Liver (tissue), 3 donors: Measurements from ENCODE around the gene MOV10L1.

ENCODE experiments used
- CTCF ChIP-seq: fragments of 150-350 bp; IDR thresholded peaks from 2 replicates; pipeline ENCODE4 v1.5.1; 2017; ENCODE audit warnings: improper control_type of control experiment, low read depth, low read length; ENCODE audit not compliant: missing input control
- FOXA1 ChIP-seq: IDR thresholded peaks from 2 replicates; pipeline ENCODE4 v1.6.1; 2016; ENCODE audit warnings: antibody characterized with exemption
- GABPA ChIP-seq, 2 donors: IDR thresholded peaks in 1 of 2; conservative IDR thresholded peaks in 1 of 2; 2 replicates each; pipeline ENCODE4 v1.6.1; 2016; ENCODE audit warnings: antibody characterized with exemption in 2 of 2, mild to moderate bottlenecking in 1 of 2, moderate library complexity in 1 of 2
- REST ChIP-seq: IDR thresholded peaks from 2 replicates; pipeline ENCODE4 v1.6.1; 2016; ENCODE audit warnings: antibody characterized with exemption, mild to moderate bottlenecking
- RXRA ChIP-seq, 2 donors: IDR thresholded peaks; 2 replicates each; pipeline ENCODE4 v1.6.1; 2017 to 2018; ENCODE audit warnings: antibody characterized with exemption in 2 of 2, mild to moderate bottlenecking in 1 of 2
- SP1 ChIP-seq: IDR thresholded peaks from 2 replicates; pipeline ENCODE4 v1.6.1; 2018; ENCODE audit warnings: antibody characterized with exemption, mild to moderate bottlenecking
- YY1 ChIP-seq: IDR thresholded peaks from 2 replicates; pipeline ENCODE4 v1.6.1; 2016; ENCODE audit warnings: antibody characterized with exemption, mild to moderate bottlenecking
- donor health status: healthy.
- donor health status: healthy.

GRCh38 chr22:50112151-50113118 is 22.6 kb downstream of the MOV10L1 start:
- no peak for TF ChIP-seq RXRA (IDR thresholded peaks at IDR 0.05)
- no peak for TF ChIP-seq CTCF
- TF ChIP-seq SP1: no peak
- TF ChIP-seq GABPA (IDR thresholded peaks at IDR 0.05 in 1 of 2, conservative IDR thresholded peaks at IDR 0.05 in 1 of 2): no peak
- no peak for TF ChIP-seq REST
- TF ChIP-seq YY1: no peak
- no peak for TF ChIP-seq FOXA1
